GM12864 (cell line): ENCODE data around the gene FAM107B.

Experiments
- DNase-seq: peaks from one replicate; pipeline ENCODE4 v3.0.0-alpha.2; 2011; ENCODE audit warnings: low read depth
- H3K4me3 ChIP-seq: 2 replicates; pipeline ENCODE4 v1.5.1; 2011; ENCODE audit warnings: mild to moderate bottlenecking, low read depth, low read length, control low read depth
- CTCF ChIP-seq: IDR thresholded peaks from 2 replicates; pipeline ENCODE4 v1.5.1; 2011; ENCODE audit warnings: low read depth, mild to moderate bottlenecking, moderate library complexity, low read length, control low read depth, inconsistent platforms; ENCODE audit errors: missing control alignments

The FAM107B gene

GRCh38 chr10:14701466-14701865 is 73.2 kb downstream of the FAM107B start:
- H3K4me3 ChIP-seq: no peak overlapping the region
- no peak for TF ChIP-seq CTCF
- no peak for DNase-seq

DNA sequence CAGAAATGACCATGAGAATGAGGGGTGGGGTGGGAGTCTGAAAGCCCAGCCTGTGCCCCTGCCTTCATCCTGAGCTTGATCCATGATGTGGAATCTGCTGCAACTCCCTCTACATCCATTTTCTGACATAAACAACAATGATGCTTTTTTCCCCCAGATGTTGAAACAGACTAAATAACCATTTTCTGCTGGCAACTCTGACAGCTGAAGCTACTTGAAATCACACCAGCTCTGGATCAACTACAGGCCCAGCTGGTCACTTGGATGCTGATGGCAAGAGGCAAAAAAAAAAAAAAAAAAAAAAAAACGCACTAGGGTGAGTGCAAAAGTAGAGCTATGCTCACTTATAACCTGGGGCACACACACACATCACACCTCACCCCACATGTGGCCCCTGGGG is 74.2 kb downstream of the FAM107B start:
- no peak for TF ChIP-seq CTCF
- DNase-seq: no peak
- H3K4me3 ChIP-seq: no peak overlapping the region

DNA sequence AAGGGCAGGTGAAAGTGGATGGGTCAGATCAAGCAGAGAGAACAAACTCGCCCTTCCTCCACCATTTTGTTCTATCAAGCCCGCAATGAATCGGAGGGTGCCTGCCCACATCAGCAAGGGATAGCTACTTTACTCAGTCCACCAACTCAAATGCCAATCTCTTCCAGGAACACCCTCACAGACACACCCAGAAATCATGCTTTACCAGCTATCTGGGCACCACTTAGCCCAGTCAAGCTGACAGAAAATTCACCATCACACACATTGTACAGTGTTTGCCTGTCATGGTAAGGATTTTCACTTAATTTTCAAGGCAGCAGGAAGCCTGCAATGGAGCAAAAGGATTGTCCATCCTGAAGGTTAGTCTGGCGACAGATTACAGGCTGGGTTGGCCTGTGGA is 75.2 kb downstream of the FAM107B start:
- no peak overlapping the region for H3K4me3 ChIP-seq
- TF ChIP-seq CTCF: no peak
- no peak for DNase-seq

DNA sequence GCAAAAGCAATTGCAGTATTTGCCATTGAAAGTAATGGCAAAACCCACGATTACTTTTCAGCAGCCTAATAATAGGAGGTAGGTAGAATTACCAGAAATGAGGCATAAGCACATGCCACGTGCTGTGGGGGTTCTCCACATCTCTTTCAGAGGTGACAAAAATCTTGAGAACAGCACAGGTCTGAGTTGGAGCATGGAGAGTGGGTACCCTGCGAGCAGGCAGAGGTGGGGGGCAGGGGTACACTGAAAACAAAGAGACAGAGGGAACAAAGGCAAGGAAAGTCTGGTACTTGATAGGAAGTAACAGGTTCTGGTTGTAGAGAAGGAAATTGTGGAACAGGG is 75.9 kb downstream of the FAM107B start:
- no peak for DNase-seq
- TF ChIP-seq CTCF: no peak
- no peak overlapping the region for H3K4me3 ChIP-seq

GRCh38 chr10:14698111-14698828 is 76.4 kb downstream of the FAM107B start:
- H3K4me3 ChIP-seq: no peak overlapping the region
- DNase-seq: no peak
- TF ChIP-seq CTCF: no peak

DNA sequence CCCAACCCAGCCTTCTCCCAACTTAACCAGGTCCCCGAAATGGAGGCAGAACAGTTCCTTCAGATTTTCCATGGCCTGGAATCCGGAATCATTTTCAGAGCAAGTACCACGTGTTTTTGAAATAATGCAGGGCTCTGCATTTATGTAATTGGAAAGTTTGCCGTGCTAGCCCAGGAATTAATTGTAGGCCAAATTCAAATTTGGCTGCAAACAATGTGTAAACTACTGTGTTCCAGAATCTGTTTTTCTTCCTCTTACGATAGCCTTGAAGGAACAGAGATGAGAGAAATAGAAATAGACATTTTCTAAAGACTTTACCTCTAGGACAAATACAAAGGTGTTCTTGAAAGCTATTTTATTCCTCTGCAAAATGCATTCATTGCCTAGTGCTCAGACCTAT is 77.4 kb downstream of the FAM107B start:
- DNase-seq: no peak
- no peak for TF ChIP-seq CTCF
- no peak overlapping the region for H3K4me3 ChIP-seq

GRCh38 chr10:14696821-14697220 is 77.9 kb downstream of the FAM107B start:
- no peak for TF ChIP-seq CTCF
- no peak overlapping the region for H3K4me3 ChIP-seq
- DNase-seq: no peak
